A673 (cell line): Measurements from ENCODE around the gene TDRD3. TPM values are rescaled to one million over a fixed set of nuclear protein-coding genes. Genes with fewer than 3 reads are reported as not detected.

ENCODE experiments used
- BruUV-seq: library from RNA; stranded (reverse); fragments of 400-500 nt; replicated peaks from 2 replicates; lab custom pipeline; 2021; lab: Mats Ljungman, UMichigan
- CTCF ChIA-PET: fragments of 300-600 bp; sonication (Branson Sonifier 250); formaldehyde crosslinking; loops from one replicate; lab custom pipeline; 2022; ENCODE audit warnings: antibody characterized with exemption; lab: Charles Lee
- POLR2A ChIA-PET: fragments of 300-600 bp; sonication (Branson Sonifier 250); formaldehyde crosslinking; loops from one replicate; lab custom pipeline; 2022; ENCODE audit warnings: antibody characterized with exemption; ENCODE audit not compliant: low non-redundant PET; lab: Charles Lee
- DNase-seq: peaks from one replicate; pipeline ENCODE4 v3.0.0-alpha.2; 2015; ENCODE audit warnings: low spot score
- H3K27ac ChIP-seq: fragments of 200-600 bp; sonication (generic); 2 replicates; pipeline ENCODE4 v1.5.1; 2016; ENCODE audit warnings: mixed run types, low read depth, mild to moderate bottlenecking, mixed read lengths, antibody characterized with exemption, low read length; ENCODE audit not compliant: poor library complexity, severe bottlenecking
- H3K27me3 ChIP-seq: fragments of 200-600 bp; sonication (generic); replicated peaks from 2 replicates; pipeline ENCODE4 v1.6.1; 2017; ENCODE audit warnings: mixed run types, low read depth, mild to moderate bottlenecking, mixed read lengths, antibody characterized with exemption, low read length; ENCODE audit not compliant: insufficient read depth, poor library complexity
- H3K36me3 ChIP-seq: fragments of 200-600 bp; sonication (generic); 2 replicates; pipeline ENCODE4 v1.6.1; 2016; ENCODE audit warnings: mixed run types, mild to moderate bottlenecking, mixed read lengths, antibody characterized with exemption, low read length; ENCODE audit not compliant: insufficient read depth, poor library complexity, severe bottlenecking
- H3K4me1 ChIP-seq: fragments of 200-600 bp; sonication (generic); 2 replicates; pipeline ENCODE4 v1.6.1; 2017; ENCODE audit warnings: mixed run types, mild to moderate bottlenecking, mixed read lengths, antibody characterized with exemption, low read length; ENCODE audit not compliant: insufficient read depth, poor library complexity, severe bottlenecking
- H3K4me3 ChIP-seq: fragments of 200-600 bp; sonication (generic); 2 replicates; pipeline ENCODE4 v1.5.1; 2016; ENCODE audit warnings: low read depth, mixed run types, mild to moderate bottlenecking, mixed read lengths, low read length; ENCODE audit not compliant: poor library complexity, severe bottlenecking
- H3K9me3 ChIP-seq: fragments of 200-600 bp; sonication (generic); 2 replicates; pipeline ENCODE4 v1.6.1; 2016; ENCODE audit warnings: mixed run types, low read depth, mild to moderate bottlenecking, mixed read lengths, antibody characterized with exemption, low read length; ENCODE audit not compliant: poor library complexity, severe bottlenecking
- EZH2 ChIP-seq: fragments of 200-600 bp; sonication (generic); IDR thresholded peaks from 2 replicates; pipeline ENCODE4 v1.6.1; 2017; ENCODE audit warnings: borderline replicate concordance, low read depth, mild to moderate bottlenecking, mixed read lengths, antibody characterized with exemption, low read length; ENCODE audit not compliant: poor library complexity, severe bottlenecking
- intact Hi-C: fragments of 100-400 bp; cut with micrococcal nuclease; formaldehyde crosslinking; loops from one replicate; pipeline ENCODE4 v1.10.0; 2022; ENCODE audit not compliant: unreplicated experiment
- total RNA-seq: library from RNA; stranded (reverse); gene quantifications from 2 replicates; pipeline ENCODE4 v1.2.3, GENCODE V29; 2021
- TF ChIP-seq, protein P1 (sequence below): fragments of 300-800, 200-600 bp; sonication (generic); conservative IDR thresholded peaks from 2 replicates; pipeline ENCODE4 v1.5.1; 2017; ENCODE audit warnings: low read depth, mild to moderate bottlenecking, antibody characterized with exemption, low read length, moderate library complexity, mixed read lengths

Gene TDRD3
- total RNA-seq, 1 experiment from 2014 or later: 30.7 TPM

DNA sequence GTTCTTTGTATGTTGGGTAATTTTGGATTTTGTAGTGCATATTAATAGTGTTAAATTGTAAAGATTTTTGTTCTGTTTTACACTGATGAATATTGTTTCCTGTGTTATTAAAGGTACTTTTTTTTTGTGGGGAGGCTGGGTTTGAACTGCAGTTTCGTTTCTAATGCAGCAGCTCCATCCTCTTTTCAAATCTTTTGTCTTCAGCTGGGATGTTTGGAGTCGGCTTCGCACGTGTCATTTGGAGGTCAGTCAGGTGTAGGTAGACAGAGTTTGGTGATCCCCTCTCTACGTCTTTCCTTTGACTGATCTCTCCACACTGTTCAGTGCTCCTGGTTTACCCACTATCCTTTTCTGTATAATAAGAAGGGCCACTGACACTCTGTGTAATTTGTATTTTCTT, 30.3 kb downstream of the TDRD3 start:
- Histone ChIP-seq H3K36me3 (no peaks in the 10 kb centered on the region), H3K4me1 (peaks cover 25% of the 10 kb centered on the region), H3K4me3 (no peak overlapping the region), H3K9me3 (no peaks in the 10 kb centered on the region), H3K27me3 (no peaks in the 10 kb centered on the region), H3K27ac (no peak overlapping the region)
- CTCF ChIA-PET: no interaction called here
- no peak for TF ChIP-seq EZH2
- TF ChIP-seq, protein P1, sequence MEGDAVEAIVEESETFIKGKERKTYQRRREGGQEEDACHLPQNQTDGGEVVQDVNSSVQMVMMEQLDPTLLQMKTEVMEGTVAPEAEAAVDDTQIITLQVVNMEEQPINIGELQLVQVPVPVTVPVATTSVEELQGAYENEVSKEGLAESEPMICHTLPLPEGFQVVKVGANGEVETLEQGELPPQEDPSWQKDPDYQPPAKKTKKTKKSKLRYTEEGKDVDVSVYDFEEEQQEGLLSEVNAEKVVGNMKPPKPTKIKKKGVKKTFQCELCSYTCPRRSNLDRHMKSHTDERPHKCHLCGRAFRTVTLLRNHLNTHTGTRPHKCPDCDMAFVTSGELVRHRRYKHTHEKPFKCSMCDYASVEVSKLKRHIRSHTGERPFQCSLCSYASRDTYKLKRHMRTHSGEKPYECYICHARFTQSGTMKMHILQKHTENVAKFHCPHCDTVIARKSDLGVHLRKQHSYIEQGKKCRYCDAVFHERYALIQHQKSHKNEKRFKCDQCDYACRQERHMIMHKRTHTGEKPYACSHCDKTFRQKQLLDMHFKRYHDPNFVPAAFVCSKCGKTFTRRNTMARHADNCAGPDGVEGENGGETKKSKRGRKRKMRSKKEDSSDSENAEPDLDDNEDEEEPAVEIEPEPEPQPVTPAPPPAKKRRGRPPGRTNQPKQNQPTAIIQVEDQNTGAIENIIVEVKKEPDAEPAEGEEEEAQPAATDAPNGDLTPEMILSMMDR: no peak
- POLR2A ChIA-PET: no interaction called here
- BruUV-seq: no TSS peak
- DNase-seq: no peak
- intact Hi-C loops: no loop called here

DNA sequence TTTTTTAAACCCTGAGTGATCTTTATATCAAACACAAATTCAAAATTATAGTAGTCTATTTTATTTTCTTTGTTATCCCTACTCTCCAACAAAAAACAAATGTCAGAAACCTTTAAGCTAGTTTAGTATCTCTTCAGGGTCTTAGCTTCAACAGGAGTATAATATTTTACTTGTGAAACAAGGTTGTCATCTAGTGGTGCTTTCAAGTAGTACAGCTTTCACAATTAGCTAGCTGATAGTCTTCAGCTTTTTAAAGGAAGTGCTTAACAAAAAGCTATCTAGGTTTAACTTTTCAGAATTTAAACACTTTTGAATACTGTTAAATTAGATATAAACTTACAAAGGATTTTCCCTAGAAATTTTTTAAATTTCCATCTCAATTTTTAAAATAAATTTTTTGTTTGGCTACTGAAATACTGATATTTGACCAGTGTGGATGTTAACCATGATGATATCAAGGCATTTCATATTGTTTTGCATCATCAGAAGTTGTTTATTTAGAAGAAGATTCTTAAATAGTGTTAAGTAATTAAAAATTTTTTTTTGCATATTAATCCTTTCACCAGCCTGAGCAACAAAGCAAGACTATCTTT, 34.2 kb downstream of the TDRD3 start:
- Histone ChIP-seq H3K9me3 (peaks cover 7% of the 10 kb centered on the region), H3K4me1 (peaks cover 36% of the 10 kb centered on the region), H3K36me3 (no peaks in the 10 kb centered on the region), H3K27ac (peak overlapping the region; percentile 35), H3K27me3 (no peaks in the 10 kb centered on the region), H3K4me3 (no peak overlapping the region)
- POLR2A ChIA-PET: interaction anchor here (0.6 kb wide), 1 partner anchor 332 kb away, joined by 18 read pairs; no protein-coding TSS in a partner anchor
- peak; percentile 87 for DNase-seq
- TF ChIP-seq, protein P1: peak; percentile 86
- TF ChIP-seq EZH2: no peak
- CTCF ChIA-PET: interaction anchor here (0.5 to 1.1 kb wide), 6 partner anchors 101 to 1258 kb away, joined by 3 to 8 read pairs (median 6); no protein-coding TSS in a partner anchor
- BruUV-seq: no TSS peak
- intact Hi-C loops: loop anchor here (2.0 to 10.0 kb wide), 9 partner anchors 34 to 889 kb away; partner anchors contain the start of genes DIAPH3 and TDRD3

DNA sequence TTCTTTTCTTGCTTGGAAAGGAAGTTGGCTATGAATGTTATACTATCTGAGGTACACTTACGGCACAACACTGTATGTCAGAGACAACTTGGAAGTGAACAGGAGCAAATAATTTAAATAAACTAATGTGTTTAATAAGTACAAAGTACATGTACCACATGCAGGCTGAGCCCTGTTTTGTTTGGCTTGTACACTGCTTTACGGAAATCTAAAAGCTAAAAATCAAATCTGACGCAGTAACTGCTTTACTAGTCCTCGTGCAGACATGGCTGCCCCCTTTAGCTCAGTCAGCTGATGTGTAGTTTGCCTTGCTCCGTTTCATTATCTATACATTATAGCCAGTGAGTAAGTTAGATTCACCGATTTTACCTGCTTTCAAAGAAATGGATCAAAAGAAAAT, 36.5 kb downstream of the TDRD3 start:
- CTCF ChIA-PET: no interaction called here
- intact Hi-C loops: loop anchor here (5.0 to 10.0 kb wide), 6 partner anchors 271 to 891 kb away; partner anchors contain the start of gene DIAPH3

More for the DNA sequence above, 36.5 kb downstream of the TDRD3 start:
- Histone ChIP-seq H3K27ac (peak overlapping the region; percentile 35), H3K9me3 (peaks cover 13% of the 10 kb centered on the region), H3K4me1 (peaks cover 36% of the 10 kb centered on the region), H3K4me3 (no peak overlapping the region), H3K27me3 (no peaks in the 10 kb centered on the region), H3K36me3 (no peaks in the 10 kb centered on the region)
- BruUV-seq: TSS peak; percentile 10
- TF ChIP-seq, protein P1: no peak
- no peak for TF ChIP-seq EZH2
- no peak for DNase-seq
- POLR2A ChIA-PET: interaction anchor here (0.9 kb wide), 1 partner anchor 11 kb away, joined by 4 read pairs; no protein-coding TSS in a partner anchor
